ENCODE data around the gene PIGR. TPM values are rescaled to one million over a fixed set of nuclear protein-coding genes. Genes with fewer than 3 reads are reported as not detected.

Gene PIGR
- total and polyA plus RNA-seq, 8 donors = 7.1 to 83.4 (median 33.5) TPM

GRCh38 chr1:206897175-206897574 lies 49.1 kb downstream of the PIGR start, which contains the start of gene IL24:
TSS of gene IL24 (plus strand) at chr1:206897443. CDS start at chr1:206897833, 390 bp downstream.
- ATAC-seq (no peak), DNase-seq (no peak), FAIRE-seq (no peak)
- H3K4me1 ChIP-seq = peaks cover 0 to 10% (median 0%) of the 10 kb centered on the region in 3 donors
- intact Hi-C loops (cut with DNase I) = no loop called here
- no peaks in the 10 kb centered on the region for H3K9me3 ChIP-seq
- H3K4me3 ChIP-seq = no peak within 1 kb of the TSS
- H3K36me3 ChIP-seq = no peaks in the 10 kb centered on the region
- no peak within 1 kb of the TSS for H3K27ac ChIP-seq
- no peak for TF ChIP-seq CTCF (IDR thresholded peaks at IDR 0.05)
- no peaks in the 10 kb centered on the region for H3K27me3 ChIP-seq
- WGBS, 2 donors = 63 to 72% methylated on average over 4 of the region's 4 CpGs

GRCh38 chr1:206896261-206896660 lies 50.0 kb downstream of the PIGR start:
- no peaks in the 10 kb centered on the region for H3K27me3 ChIP-seq
- peak in 1 of 4 donors; percentile 9 for ATAC-seq
- peaks cover 0 to 10% (median 0%) of the 10 kb centered on the region in 3 donors for H3K4me1 ChIP-seq
- no peak for DNase-seq
- intact Hi-C loops (cut with DNase I) = no loop called here
- no peak overlapping the region for H3K27ac ChIP-seq
- no peak for FAIRE-seq
- WGBS, 2 donors = 87 to 90% methylated on average over 3 of the region's 3 CpGs
- no peaks in the 10 kb centered on the region for H3K9me3 ChIP-seq
- TF ChIP-seq CTCF (IDR thresholded peaks at IDR 0.05) = no peak
- no peak overlapping the region for H3K4me3 ChIP-seq
- H3K36me3 ChIP-seq = no peaks in the 10 kb centered on the region

GRCh38 chr1:206895837-206896242 lies 50.4 kb downstream of the PIGR start:
- intact Hi-C loops (cut with DNase I) = no loop called here
- no peak for TF ChIP-seq CTCF (IDR thresholded peaks at IDR 0.05)
- Histone ChIP-seq H3K27ac (no peak overlapping the region), H3K27me3 (no peaks in the 10 kb centered on the region), H3K4me3 (no peak overlapping the region), H3K4me1 (peaks cover 0 to 10% (median 0%) of the 10 kb centered on the region in 3 donors), H3K36me3 (no peaks in the 10 kb centered on the region), H3K9me3 (no peaks in the 10 kb centered on the region)
- DNase-seq (no peak), FAIRE-seq (no peak), ATAC-seq (peak; percentile 56 to 84 (median 76))
- WGBS, 2 donors = 49 to 54% methylated on average over 3 of the region's 3 CpGs

- no peak overlapping the region for H3K4me3 ChIP-seq
- H3K36me3 ChIP-seq = no peaks in the 10 kb centered on the region
- WGBS, 2 donors = 55 to 58% methylated on average over 3 of the region's 3 CpGs
- H3K27me3 ChIP-seq = no peaks in the 10 kb centered on the region
- no peak overlapping the region for H3K27ac ChIP-seq
- H3K4me1 ChIP-seq = peaks cover 0 to 13% (median 0%) of the 10 kb centered on the region in 3 donors
- intact Hi-C loops (cut with DNase I) = no loop called here
- DNase-seq (no peak), FAIRE-seq (no peak), ATAC-seq (peak in 2 of 4 donors; percentile 26 to 46)
- H3K9me3 ChIP-seq = no peaks in the 10 kb centered on the region
- TF ChIP-seq CTCF (IDR thresholded peaks at IDR 0.05) = no peak
Measured at GRCh38 chr1:206895325-206895724, 50.9 kb downstream of the PIGR start.

- no peak overlapping the region for H3K27ac ChIP-seq
- H3K27me3 ChIP-seq = peaks cover 0 to 3% (median 0%) of the 10 kb centered on the region in 4 donors
- H3K9me3 ChIP-seq = no peaks in the 10 kb centered on the region
- ATAC-seq = no peak
- WGBS, 2 donors = 52 to 56% methylated on average over 2 of the region's 2 CpGs
- H3K36me3 ChIP-seq = no peaks in the 10 kb centered on the region
- H3K4me3 ChIP-seq = no peak overlapping the region
- DNase-seq = no peak
- no peak for TF ChIP-seq CTCF (IDR thresholded peaks at IDR 0.05)
- FAIRE-seq = no peak
- peaks cover 0 to 14% (median 0%) of the 10 kb centered on the region in 3 donors for H3K4me1 ChIP-seq
- intact Hi-C loops (cut with DNase I) = no loop called here
Measured at GRCh38 chr1:206893380-206893779, 52.9 kb downstream of the PIGR start.
